Measurements from ENCODE around the gene ZNF536. TPM values are rescaled to one million over a fixed set of nuclear protein-coding genes. Genes with fewer than 3 reads are reported as not detected.

Gene ZNF536
- total RNA-seq, 4 donors from 2014 or later = 1.00 to 7.1 (median 1.8) TPM

DNA sequence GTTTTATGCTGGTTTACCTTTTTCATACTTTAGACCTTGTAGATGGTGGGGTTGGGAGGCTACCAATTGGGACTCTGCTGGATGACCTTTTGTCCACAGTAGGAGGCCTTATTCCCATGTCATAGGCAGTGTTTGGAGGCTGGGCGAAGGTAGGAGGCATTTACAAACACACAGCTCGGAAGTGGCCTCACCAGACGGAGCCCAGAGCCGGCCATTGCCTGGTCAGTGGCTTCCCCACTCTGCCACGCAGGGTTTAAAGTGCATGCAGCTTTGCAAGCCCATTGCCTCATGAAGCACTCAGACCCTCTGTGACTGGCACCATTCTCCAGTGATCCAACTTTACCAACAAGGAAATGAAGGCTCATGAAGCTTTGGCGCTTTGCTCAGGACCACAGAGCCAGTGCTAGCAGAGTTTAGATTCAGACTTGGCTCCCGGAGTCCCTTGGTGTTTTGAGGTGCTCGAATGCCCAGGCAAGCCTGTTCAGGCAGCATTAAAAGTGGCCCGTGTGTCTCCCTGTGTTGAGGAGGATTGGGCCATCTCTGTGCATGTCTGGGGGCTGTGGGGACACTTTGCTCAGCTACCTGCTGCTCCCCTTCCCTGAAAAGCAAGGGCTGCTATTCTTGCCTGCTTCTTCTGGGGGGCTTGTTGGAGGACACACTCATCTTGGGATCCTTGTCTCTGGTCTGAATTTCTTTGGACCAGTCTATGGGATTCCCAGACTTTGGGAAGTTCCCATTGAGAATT lies 148.7 kb downstream of the ZNF536 start:
- intact Hi-C loops (cut with DNase I; ENCODE audit: low total_unique reads) (no loop called here), in situ Hi-C loops (cut with MboI; ENCODE audit: low pct_ligation_motif_present in 1 of 4, low pct_unique_long_range_greater_than_20kb in 1 of 4, low sequenced_read_pairs in 3 of 4) (no loop called here)
- no peak for DNase-seq
- H3K4me1 ChIP-seq = no peaks in the 10 kb centered on the region
- no peak overlapping the region for H3K27ac ChIP-seq
- H3K36me3 ChIP-seq = no peaks in the 10 kb centered on the region
- H3K4me3 ChIP-seq = no peak overlapping the region
- TF ChIP-seq, protein P1, sequence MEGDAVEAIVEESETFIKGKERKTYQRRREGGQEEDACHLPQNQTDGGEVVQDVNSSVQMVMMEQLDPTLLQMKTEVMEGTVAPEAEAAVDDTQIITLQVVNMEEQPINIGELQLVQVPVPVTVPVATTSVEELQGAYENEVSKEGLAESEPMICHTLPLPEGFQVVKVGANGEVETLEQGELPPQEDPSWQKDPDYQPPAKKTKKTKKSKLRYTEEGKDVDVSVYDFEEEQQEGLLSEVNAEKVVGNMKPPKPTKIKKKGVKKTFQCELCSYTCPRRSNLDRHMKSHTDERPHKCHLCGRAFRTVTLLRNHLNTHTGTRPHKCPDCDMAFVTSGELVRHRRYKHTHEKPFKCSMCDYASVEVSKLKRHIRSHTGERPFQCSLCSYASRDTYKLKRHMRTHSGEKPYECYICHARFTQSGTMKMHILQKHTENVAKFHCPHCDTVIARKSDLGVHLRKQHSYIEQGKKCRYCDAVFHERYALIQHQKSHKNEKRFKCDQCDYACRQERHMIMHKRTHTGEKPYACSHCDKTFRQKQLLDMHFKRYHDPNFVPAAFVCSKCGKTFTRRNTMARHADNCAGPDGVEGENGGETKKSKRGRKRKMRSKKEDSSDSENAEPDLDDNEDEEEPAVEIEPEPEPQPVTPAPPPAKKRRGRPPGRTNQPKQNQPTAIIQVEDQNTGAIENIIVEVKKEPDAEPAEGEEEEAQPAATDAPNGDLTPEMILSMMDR (IDR thresholded peaks at IDR 0.05) = no peak
- TF ChIP-seq POLR2AphosphoS5 (IDR thresholded peaks at IDR 0.05) = no peak
- no peaks in the 10 kb centered on the region for H3K27me3 ChIP-seq
- WGBS, 2 donors (ENCODE audit: low coverage in 1 of 2) = 91% methylated on average over 9 of the region's 9 CpGs; no CpG with 5 or more reads in 1 of the 2 donors
- no peaks in the 10 kb centered on the region for H3K9me3 ChIP-seq

DNA sequence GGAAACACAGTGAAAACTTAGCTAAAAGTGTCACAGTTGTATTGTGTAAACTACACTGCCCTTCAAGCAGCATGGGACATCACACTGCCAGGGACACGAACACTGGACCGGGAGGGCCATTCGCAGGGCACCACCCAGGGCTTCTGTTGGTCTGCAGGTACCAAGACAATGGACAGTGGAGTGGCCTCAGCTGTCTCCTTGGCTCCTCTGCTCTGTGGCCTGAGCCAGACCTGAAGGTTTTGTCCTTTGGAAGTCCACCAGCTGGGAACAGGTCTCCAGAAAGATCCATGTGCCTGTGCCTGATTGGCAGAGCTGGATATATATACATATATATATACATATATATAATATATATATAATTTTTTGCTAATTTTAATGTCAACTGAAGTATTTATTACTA lies 149.8 kb downstream of the ZNF536 start:
- no peak for DNase-seq
- in situ Hi-C loops (cut with MboI; ENCODE audit: low pct_ligation_motif_present in 1 of 4, low pct_unique_long_range_greater_than_20kb in 1 of 4, low sequenced_read_pairs in 3 of 4) (no loop called here), intact Hi-C loops (cut with DNase I; ENCODE audit: low total_unique reads) (no loop called here)
- 79% methylated on average over 3 of the region's 3 CpGs; no CpG with 5 or more reads in 1 of the 2 donors for WGBS, 2 donors (ENCODE audit: low coverage in 1 of 2)
- no peaks in the 10 kb centered on the region for H3K36me3 ChIP-seq
- no peak overlapping the region for H3K27ac ChIP-seq
- TF ChIP-seq EP300 (IDR thresholded peaks at IDR 0.05; ENCODE audit: low read depth) (no peak), POLR2A (IDR thresholded peaks at IDR 0.05) (no peak), POLR2AphosphoS5 (IDR thresholded peaks at IDR 0.05) (no peak)
- TF ChIP-seq, protein P1 (IDR thresholded peaks at IDR 0.05) = no peak
- no peaks in the 10 kb centered on the region for H3K9me3 ChIP-seq
- no peaks in the 10 kb centered on the region for H3K4me1 ChIP-seq
- H3K27me3 ChIP-seq = no peaks in the 10 kb centered on the region
- no peak overlapping the region for H3K4me3 ChIP-seq

DNA sequence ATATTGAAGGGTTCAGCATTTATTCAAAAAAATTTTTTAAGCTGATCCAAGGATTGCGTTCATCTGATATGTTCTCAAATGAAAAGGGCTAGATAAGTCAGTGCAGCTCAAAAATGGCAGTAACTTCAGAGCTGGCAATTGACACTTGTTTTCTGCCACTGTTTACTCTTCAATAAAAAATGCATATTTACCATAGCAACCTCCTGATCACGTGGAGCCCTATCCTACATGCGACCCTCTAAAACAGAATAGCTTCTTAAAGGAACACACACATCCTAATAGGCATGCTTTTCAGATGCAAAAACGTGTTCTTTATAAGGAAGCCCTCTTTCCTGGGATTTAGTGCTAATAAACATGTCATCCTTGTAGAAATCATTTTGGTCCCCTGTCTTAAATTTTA lies 150.2 kb downstream of the ZNF536 start:
- Histone ChIP-seq H3K27me3 (no peaks in the 10 kb centered on the region), H3K9me3 (no peaks in the 10 kb centered on the region), H3K4me3 (no peak overlapping the region), H3K36me3 (no peaks in the 10 kb centered on the region), H3K4me1 (no peaks in the 10 kb centered on the region), H3K27ac (no peak overlapping the region)
- TF ChIP-seq EP300 (IDR thresholded peaks at IDR 0.05; ENCODE audit: low read depth) (no peak), POLR2A (IDR thresholded peaks at IDR 0.05) (no peak), POLR2AphosphoS5 (IDR thresholded peaks at IDR 0.05) (no peak)
- TF ChIP-seq, protein P1 (IDR thresholded peaks at IDR 0.05) = no peak
- WGBS, 2 donors (ENCODE audit: low coverage in 1 of 2) = 23 to 28% methylated on average over 4 of the region's 4 CpGs
- in situ Hi-C loops (cut with MboI; ENCODE audit: low pct_ligation_motif_present in 1 of 4, low pct_unique_long_range_greater_than_20kb in 1 of 4, low sequenced_read_pairs in 3 of 4) (no loop called here), intact Hi-C loops (cut with DNase I; ENCODE audit: low total_unique reads) (no loop called here)
- DNase-seq = no peak

DNA sequence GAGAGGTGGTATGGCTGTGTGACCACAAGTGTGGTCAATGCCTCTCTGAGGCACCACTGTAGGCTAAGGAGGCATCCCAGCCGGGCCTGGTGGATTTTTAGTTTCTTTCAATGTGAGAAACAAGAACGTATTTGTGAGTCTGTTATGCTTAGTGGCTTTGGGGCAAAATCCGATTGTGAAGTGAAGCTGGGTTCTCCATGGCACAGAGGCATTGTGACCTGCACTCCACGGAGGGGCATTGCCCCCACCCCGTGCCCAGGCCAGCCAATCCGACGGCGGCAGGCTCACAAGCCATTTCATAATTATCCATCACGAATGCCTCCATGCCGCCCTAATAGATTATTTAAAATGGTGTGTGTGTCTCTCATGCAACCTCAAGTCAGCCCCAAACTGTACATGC lies 151.6 kb downstream of the ZNF536 start:
- in situ Hi-C loops (cut with MboI; ENCODE audit: low pct_ligation_motif_present in 1 of 4, low pct_unique_long_range_greater_than_20kb in 1 of 4, low sequenced_read_pairs in 3 of 4) = no loop called here
- no peak for DNase-seq
- intact Hi-C loops (cut with DNase I; ENCODE audit: low total_unique reads) = no loop called here
- Histone ChIP-seq H3K4me3 (no peak overlapping the region), H3K4me1 (no peaks in the 10 kb centered on the region), H3K36me3 (no peaks in the 10 kb centered on the region), H3K27ac (no peak overlapping the region), H3K9me3 (no peaks in the 10 kb centered on the region), H3K27me3 (no peaks in the 10 kb centered on the region)
- TF ChIP-seq POLR2A (IDR thresholded peaks at IDR 0.05) (no peak), EP300 (IDR thresholded peaks at IDR 0.05; ENCODE audit: low read depth) (no peak), POLR2AphosphoS5 (IDR thresholded peaks at IDR 0.05) (no peak)
- TF ChIP-seq, protein P1 (IDR thresholded peaks at IDR 0.05) = no peak
- 61 to 81% methylated on average over 4 to 10 of the region's 10 CpGs for WGBS, 2 donors (ENCODE audit: low coverage in 1 of 2)
